ENCODE measurements around the gene ANXA2. TPM values are rescaled to one million over a fixed set of nuclear protein-coding genes. Genes with fewer than 3 reads are reported as not detected.

Gene ANXA2
- polyA plus RNA-seq, 2 donors: 1,972 to 2,098 TPM

- H3K36me3 ChIP-seq (ENCODE audit: control insufficient read depth in 2 of 2, insufficient read depth in 2 of 2, low read length in 1 of 2): peaks cover 7 to 22% of the 10 kb centered on the region in 2 donors
- no peak overlapping the region for H3K4me3 ChIP-seq (ENCODE audit: low read depth in 1 of 2, low read length in 2 of 2)
These were observed 24.0 kb downstream of the ANXA2 start for GRCh38 chr15:60373745-60374144.

GRCh38 chr15:60373327-60373726 is 24.5 kb downstream of the ANXA2 start:
- Histone ChIP-seq H3K27me3 (ENCODE audit: control insufficient read depth in 1 of 2, insufficient read depth in 2 of 2, low read length in 2 of 2) (no peaks in the 10 kb centered on the region), H3K4me1 (ENCODE audit: control insufficient read depth in 2 of 2, insufficient read depth in 2 of 2, low read length in 1 of 2) (peaks cover 4 to 20% of the 10 kb centered on the region in 2 donors), H3K9me3 (ENCODE audit: control insufficient read depth in 2 of 2, insufficient read depth in 1 of 2, low read depth in 1 of 2, low read length in 1 of 2) (no peaks in the 10 kb centered on the region), H3K36me3 (ENCODE audit: control insufficient read depth in 2 of 2, insufficient read depth in 2 of 2, low read length in 1 of 2) (peaks cover 7 to 22% of the 10 kb centered on the region in 2 donors), H3K4me3 (ENCODE audit: low read depth in 1 of 2, low read length in 2 of 2) (no peak overlapping the region), H3K27ac (ENCODE audit: low read depth in 2 of 2, low read length in 1 of 2) (peak overlapping the region; percentile 74 to 76)
- WGBS, 2 donors: 97 to 98% methylated on average over 3 of the region's 3 CpGs

More at GRCh38 chr15:60373745-60374144, 24.0 kb downstream of the ANXA2 start:
- Histone ChIP-seq H3K27me3 (ENCODE audit: control insufficient read depth in 1 of 2, insufficient read depth in 2 of 2, low read length in 2 of 2) (no peaks in the 10 kb centered on the region), H3K27ac (ENCODE audit: low read depth in 2 of 2, low read length in 1 of 2) (peak overlapping the region; percentile 74 to 76), H3K4me1 (ENCODE audit: control insufficient read depth in 2 of 2, insufficient read depth in 2 of 2, low read length in 1 of 2) (peaks cover 4 to 20% of the 10 kb centered on the region in 2 donors), H3K9me3 (ENCODE audit: control insufficient read depth in 2 of 2, insufficient read depth in 1 of 2, low read depth in 1 of 2, low read length in 1 of 2) (no peaks in the 10 kb centered on the region)
- WGBS, 2 donors: 48 to 64% methylated on average over 2 of the region's 2 CpGs

GRCh38 chr15:60372756-60373155 is 25.0 kb downstream of the ANXA2 start:
- H3K27me3 ChIP-seq (ENCODE audit: control insufficient read depth in 1 of 2, insufficient read depth in 2 of 2, low read length in 2 of 2): no peaks in the 10 kb centered on the region
- H3K4me3 ChIP-seq (ENCODE audit: low read depth in 1 of 2, low read length in 2 of 2): no peak overlapping the region
- H3K36me3 ChIP-seq (ENCODE audit: control insufficient read depth in 2 of 2, insufficient read depth in 2 of 2, low read length in 1 of 2): peaks cover 7 to 22% of the 10 kb centered on the region in 2 donors
- H3K27ac ChIP-seq (ENCODE audit: low read depth in 2 of 2, low read length in 1 of 2): peak overlapping the region; percentile 33 to 38
- 81 to 86% methylated on average over 1 of the region's 1 CpG for WGBS, 2 donors
- peaks cover 4 to 20% of the 10 kb centered on the region in 2 donors for H3K4me1 ChIP-seq (ENCODE audit: control insufficient read depth in 2 of 2, insufficient read depth in 2 of 2, low read length in 1 of 2)
- no peaks in the 10 kb centered on the region for H3K9me3 ChIP-seq (ENCODE audit: control insufficient read depth in 2 of 2, insufficient read depth in 1 of 2, low read depth in 1 of 2, low read length in 1 of 2)

- H3K36me3 ChIP-seq (ENCODE audit: control insufficient read depth in 2 of 2, insufficient read depth in 2 of 2, low read length in 1 of 2): peaks cover 7 to 22% of the 10 kb centered on the region in 2 donors
- no peaks in the 10 kb centered on the region for H3K9me3 ChIP-seq (ENCODE audit: control insufficient read depth in 2 of 2, insufficient read depth in 1 of 2, low read depth in 1 of 2, low read length in 1 of 2)
- H3K4me1 ChIP-seq (ENCODE audit: control insufficient read depth in 2 of 2, insufficient read depth in 2 of 2, low read length in 1 of 2): peaks cover 4 to 20% of the 10 kb centered on the region in 2 donors
- no peaks in the 10 kb centered on the region for H3K27me3 ChIP-seq (ENCODE audit: control insufficient read depth in 1 of 2, insufficient read depth in 2 of 2, low read length in 2 of 2)
- peak overlapping the region; percentile 1 to 70 for H3K27ac ChIP-seq (ENCODE audit: low read depth in 2 of 2, low read length in 1 of 2)
- no peak overlapping the region for H3K4me3 ChIP-seq (ENCODE audit: low read depth in 1 of 2, low read length in 2 of 2)
- WGBS, 2 donors: 83 to 84% methylated on average over 4 of the region's 4 CpGs
These were observed 25.6 kb downstream of the ANXA2 start for GRCh38 chr15:60372227-60372626.

- Histone ChIP-seq H3K9me3 (ENCODE audit: control insufficient read depth in 2 of 2, insufficient read depth in 1 of 2, low read depth in 1 of 2, low read length in 1 of 2) (no peaks in the 10 kb centered on the region), H3K36me3 (ENCODE audit: control insufficient read depth in 2 of 2, insufficient read depth in 2 of 2, low read length in 1 of 2) (peaks cover 3 to 19% of the 10 kb centered on the region in 2 donors), H3K4me1 (ENCODE audit: control insufficient read depth in 2 of 2, insufficient read depth in 2 of 2, low read length in 1 of 2) (peaks cover 4 to 17% of the 10 kb centered on the region in 2 donors), H3K27ac (ENCODE audit: low read depth in 2 of 2, low read length in 1 of 2) (peak overlapping the region; percentile 75 to 85), H3K27me3 (ENCODE audit: control insufficient read depth in 1 of 2, insufficient read depth in 2 of 2, low read length in 2 of 2) (no peaks in the 10 kb centered on the region), H3K4me3 (ENCODE audit: low read depth in 1 of 2, low read length in 2 of 2) (no peak overlapping the region)
- 37 to 46% methylated on average over 20 of the region's 20 CpGs for WGBS, 2 donors
These were observed 26.4 kb downstream of the ANXA2 start for GRCh38 chr15:60371175-60372051.

- H3K36me3 ChIP-seq (ENCODE audit: control insufficient read depth in 2 of 2, insufficient read depth in 2 of 2, low read length in 1 of 2): peaks cover 0 to 16% of the 10 kb centered on the region in 2 donors
These were observed 27.0 kb downstream of the ANXA2 start for GRCh38 chr15:60370869-60371136.

GRCh38 chr15:60370105-60370868 is 27.5 kb downstream of the ANXA2 start:
- H3K4me1 ChIP-seq (ENCODE audit: control insufficient read depth in 2 of 2, insufficient read depth in 2 of 2, low read length in 1 of 2): peaks cover 4 to 12% of the 10 kb centered on the region in 2 donors
- no peak overlapping the region for H3K4me3 ChIP-seq (ENCODE audit: low read depth in 1 of 2, low read length in 2 of 2)
- no peaks in the 10 kb centered on the region for H3K27me3 ChIP-seq (ENCODE audit: control insufficient read depth in 1 of 2, insufficient read depth in 2 of 2, low read length in 2 of 2)
- WGBS, 2 donors: 73 to 78% methylated on average over 9 of the region's 9 CpGs
- H3K9me3 ChIP-seq (ENCODE audit: control insufficient read depth in 2 of 2, insufficient read depth in 1 of 2, low read depth in 1 of 2, low read length in 1 of 2): no peaks in the 10 kb centered on the region
- peaks cover 0 to 14% of the 10 kb centered on the region in 2 donors for H3K36me3 ChIP-seq (ENCODE audit: control insufficient read depth in 2 of 2, insufficient read depth in 2 of 2, low read length in 1 of 2)
- peak overlapping the region; percentile 12 to 79 for H3K27ac ChIP-seq (ENCODE audit: low read depth in 2 of 2, low read length in 1 of 2)

More at GRCh38 chr15:60370869-60371136, 27.0 kb downstream of the ANXA2 start:
- Histone ChIP-seq H3K4me3 (ENCODE audit: low read depth in 1 of 2, low read length in 2 of 2) (no peak overlapping the region), H3K9me3 (ENCODE audit: control insufficient read depth in 2 of 2, insufficient read depth in 1 of 2, low read depth in 1 of 2, low read length in 1 of 2) (no peaks in the 10 kb centered on the region), H3K27me3 (ENCODE audit: control insufficient read depth in 1 of 2, insufficient read depth in 2 of 2, low read length in 2 of 2) (no peaks in the 10 kb centered on the region), H3K4me1 (ENCODE audit: control insufficient read depth in 2 of 2, insufficient read depth in 2 of 2, low read length in 1 of 2) (peaks cover 4 to 14% of the 10 kb centered on the region in 2 donors), H3K27ac (ENCODE audit: low read depth in 2 of 2, low read length in 1 of 2) (peak overlapping the region; percentile 75 to 79)
- WGBS, 2 donors: 71 to 74% methylated on average over 1 of the region's 1 CpG

- no peak overlapping the region for H3K27ac ChIP-seq (ENCODE audit: low read depth in 2 of 2, low read length in 1 of 2)
- no peaks in the 10 kb centered on the region for H3K9me3 ChIP-seq (ENCODE audit: control insufficient read depth in 2 of 2, insufficient read depth in 1 of 2, low read depth in 1 of 2, low read length in 1 of 2)
- H3K4me3 ChIP-seq (ENCODE audit: low read depth in 1 of 2, low read length in 2 of 2): no peak overlapping the region
- WGBS, 2 donors: 93 to 94% methylated on average over 5 of the region's 5 CpGs
- H3K4me1 ChIP-seq (ENCODE audit: control insufficient read depth in 2 of 2, insufficient read depth in 2 of 2, low read length in 1 of 2): peaks cover 4 to 11% of the 10 kb centered on the region in 2 donors
- H3K27me3 ChIP-seq (ENCODE audit: control insufficient read depth in 1 of 2, insufficient read depth in 2 of 2, low read length in 2 of 2): no peaks in the 10 kb centered on the region
- H3K36me3 ChIP-seq (ENCODE audit: control insufficient read depth in 2 of 2, insufficient read depth in 2 of 2, low read length in 1 of 2): peaks cover 0 to 14% of the 10 kb centered on the region in 2 donors
These were observed 28.1 kb downstream of the ANXA2 start for GRCh38 chr15:60369696-60370095.

GRCh38 chr15:60364612-60364924 is 33.2 kb downstream of the ANXA2 start:
- Histone ChIP-seq H3K4me3 (ENCODE audit: low read depth in 1 of 2, low read length in 2 of 2) (no peak overlapping the region), H3K27me3 (ENCODE audit: control insufficient read depth in 1 of 2, insufficient read depth in 2 of 2, low read length in 2 of 2) (no peaks in the 10 kb centered on the region), H3K36me3 (ENCODE audit: control insufficient read depth in 2 of 2, insufficient read depth in 2 of 2, low read length in 1 of 2) (peaks cover 13 to 14% of the 10 kb centered on the region in 2 donors), H3K9me3 (ENCODE audit: control insufficient read depth in 2 of 2, insufficient read depth in 1 of 2, low read depth in 1 of 2, low read length in 1 of 2) (no peaks in the 10 kb centered on the region), H3K4me1 (ENCODE audit: control insufficient read depth in 2 of 2, insufficient read depth in 2 of 2, low read length in 1 of 2) (no peaks in the 10 kb centered on the region), H3K27ac (ENCODE audit: low read depth in 2 of 2, low read length in 1 of 2) (no peak overlapping the region)
- WGBS, 2 donors: 87 to 92% methylated on average over 2 of the region's 2 CpGs
